B cell (primary cell): Measurements from ENCODE around the gene KCNH8.

Experiments used
- EZH2 ChIP-seq: IDR thresholded peaks from 2 replicates; pipeline ENCODE4 v1.6.1; 2012; ENCODE audit warnings: borderline replicate concordance, low read depth, mild to moderate bottlenecking, moderate library complexity, low read length; ENCODE audit not compliant: insufficient read depth, poor library complexity, severe bottlenecking
- TF ChIP-seq, protein P1 (sequence below): fragments of 200-600 bp; IDR thresholded peaks from one replicate; pipeline ENCODE4 v1.8.0; 2022; ENCODE audit warnings: antibody characterized with exemption, mild to moderate bottlenecking

DNA sequence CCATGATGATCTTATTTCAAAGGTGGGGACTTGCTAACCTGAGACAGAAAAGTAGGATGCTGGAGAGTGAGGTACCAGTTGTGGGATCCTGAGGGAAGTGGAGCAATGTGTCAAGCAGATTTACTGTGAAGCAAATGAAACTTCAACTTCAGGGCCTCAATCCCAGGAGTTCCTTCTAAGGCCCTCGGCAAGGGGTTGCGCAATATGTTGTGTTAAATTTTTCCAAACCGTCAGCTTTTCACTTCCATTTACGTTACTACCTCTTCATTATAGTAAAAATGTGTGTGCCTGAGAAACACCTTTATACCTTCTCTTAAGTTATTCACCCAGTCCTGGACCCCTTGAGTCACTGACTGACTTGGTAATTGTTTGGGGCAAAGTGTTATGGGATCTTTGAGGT lies 42.5 kb upstream of the KCNH8 start:
- TF ChIP-seq EZH2: no peak
- TF ChIP-seq, protein P1, sequence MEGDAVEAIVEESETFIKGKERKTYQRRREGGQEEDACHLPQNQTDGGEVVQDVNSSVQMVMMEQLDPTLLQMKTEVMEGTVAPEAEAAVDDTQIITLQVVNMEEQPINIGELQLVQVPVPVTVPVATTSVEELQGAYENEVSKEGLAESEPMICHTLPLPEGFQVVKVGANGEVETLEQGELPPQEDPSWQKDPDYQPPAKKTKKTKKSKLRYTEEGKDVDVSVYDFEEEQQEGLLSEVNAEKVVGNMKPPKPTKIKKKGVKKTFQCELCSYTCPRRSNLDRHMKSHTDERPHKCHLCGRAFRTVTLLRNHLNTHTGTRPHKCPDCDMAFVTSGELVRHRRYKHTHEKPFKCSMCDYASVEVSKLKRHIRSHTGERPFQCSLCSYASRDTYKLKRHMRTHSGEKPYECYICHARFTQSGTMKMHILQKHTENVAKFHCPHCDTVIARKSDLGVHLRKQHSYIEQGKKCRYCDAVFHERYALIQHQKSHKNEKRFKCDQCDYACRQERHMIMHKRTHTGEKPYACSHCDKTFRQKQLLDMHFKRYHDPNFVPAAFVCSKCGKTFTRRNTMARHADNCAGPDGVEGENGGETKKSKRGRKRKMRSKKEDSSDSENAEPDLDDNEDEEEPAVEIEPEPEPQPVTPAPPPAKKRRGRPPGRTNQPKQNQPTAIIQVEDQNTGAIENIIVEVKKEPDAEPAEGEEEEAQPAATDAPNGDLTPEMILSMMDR: no peak
